ENCODE results near the gene MRPL2. TPM values are rescaled to one million over a fixed set of nuclear protein-coding genes. Genes with fewer than 3 reads are reported as not detected.

Gene MRPL2
- total and polyA plus RNA-seq, 3 experiments from 2014 or later, result 47.5 to 91.6 (median 89.6) TPM

DNA sequence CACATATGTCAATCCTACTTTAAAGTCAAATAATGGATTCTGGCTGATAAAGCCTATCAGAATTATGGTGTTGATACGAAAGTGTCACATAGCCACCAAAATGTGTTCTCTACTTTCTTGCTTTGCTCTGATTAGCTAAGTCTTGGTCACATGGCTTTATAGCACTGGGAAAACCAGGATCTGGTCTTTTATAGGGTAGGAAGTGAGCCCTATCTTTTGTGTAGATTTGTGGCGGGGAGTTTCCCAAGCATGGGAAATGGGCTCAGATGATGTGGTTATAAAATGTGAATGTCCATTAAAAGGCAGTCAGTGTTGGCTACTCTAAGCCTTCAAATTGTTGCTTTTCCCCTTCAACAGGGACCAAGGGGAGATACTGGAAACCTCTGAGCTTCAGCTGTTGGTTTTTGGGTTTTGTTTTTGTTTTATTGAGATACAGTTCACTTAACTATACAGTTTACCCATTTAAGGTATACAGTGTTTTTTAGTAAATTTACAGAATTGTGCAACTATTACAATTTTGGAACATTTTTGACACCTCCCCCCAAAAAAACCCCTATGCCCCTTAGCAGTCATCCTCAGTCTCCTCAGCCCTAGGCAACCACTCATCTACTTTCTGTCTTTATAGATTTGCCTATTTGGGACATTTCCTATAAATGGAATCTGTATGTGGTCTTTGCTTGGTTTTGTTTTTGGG, 25.6 kb downstream of the MRPL2 start:
- Mint-ChIP-seq H3K27ac (peak overlapping the region in 5 of 8 donors; percentile 3 to 71 (median 18)), H3K36me3 (peaks cover 0 to 72% (median 5%) of the 10 kb centered on the region in 3 donors), H3K4me3 (no peak overlapping the region), H3K9me3 (no peaks in the 10 kb centered on the region), H3K4me1 (peaks cover 0 to 6% (median 0%) of the 10 kb centered on the region in 3 donors), H3K27me3 (no peaks in the 10 kb centered on the region)
- Histone ChIP-seq H3K27ac (ENCODE audit: low read depth, low read length) (no peak overlapping the region), H3K4me1 (ENCODE audit: insufficient read depth, low read length) (no peaks in the 10 kb centered on the region), H3K4me3 (ENCODE audit: low read length) (no peak overlapping the region), H3K27me3 (ENCODE audit: insufficient read depth, low read length, poor library complexity, severe bottlenecking) (no peaks in the 10 kb centered on the region), H3K9me3 (ENCODE audit: low read length) (no peaks in the 10 kb centered on the region), H3K36me3 (ENCODE audit: insufficient read depth, low read length) (peaks cover 20% of the 10 kb centered on the region)
- no peak for DNase-seq
- ChIA-PET CTCF (interaction anchor here (1.3 to 1.4 kb wide), 2 partner anchors 15 to 17 kb away, joined by 3 to 4 read pairs; no protein-coding TSS in a partner anchor), POLR2A (no interaction called here)

DNA sequence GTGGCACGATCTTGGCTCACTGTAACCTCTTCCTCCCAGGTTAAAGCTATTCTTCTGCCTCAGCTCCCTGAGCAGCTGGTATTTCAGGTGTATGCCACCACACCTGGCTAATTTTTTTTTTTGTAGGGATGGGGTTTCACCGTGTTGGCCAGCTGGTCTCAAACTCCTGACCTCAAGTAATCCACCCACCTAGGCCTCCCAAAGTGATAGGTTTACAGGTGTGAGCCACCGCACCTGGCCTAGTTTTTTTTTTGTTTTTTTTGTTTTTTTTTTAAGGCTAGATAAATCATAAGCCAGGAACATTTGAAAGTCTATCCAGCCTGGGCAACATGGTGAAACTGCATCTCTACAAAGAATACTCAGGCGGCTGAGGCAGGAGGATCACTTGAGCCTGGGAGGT, 26.9 kb downstream of the MRPL2 start:
- no peaks in the 10 kb centered on the region for H3K9me3 ChIP-seq (ENCODE audit: low read length)
- no peaks in the 10 kb centered on the region for H3K4me1 ChIP-seq (ENCODE audit: insufficient read depth, low read length)
- H3K4me3 Mint-ChIP-seq, result no peak overlapping the region
- no peak overlapping the region for H3K27ac ChIP-seq (ENCODE audit: low read depth, low read length)
- peaks cover 4 to 72% (median 9%) of the 10 kb centered on the region in 3 donors for H3K36me3 Mint-ChIP-seq
- ChIA-PET CTCF (interaction anchor here (1.1 to 1.3 kb wide), 2 partner anchors 12 to 15 kb away, joined by 3 read pairs; no protein-coding TSS in a partner anchor), POLR2A (no interaction called here)
- no peaks in the 10 kb centered on the region for H3K27me3 ChIP-seq (ENCODE audit: insufficient read depth, low read length, poor library complexity, severe bottlenecking)
- no peak overlapping the region for H3K4me3 ChIP-seq (ENCODE audit: low read length)
- peaks cover 30% of the 10 kb centered on the region for H3K36me3 ChIP-seq (ENCODE audit: insufficient read depth, low read length)
- no peaks in the 10 kb centered on the region for H3K27me3 Mint-ChIP-seq
- peaks cover 0 to 6% (median 1%) of the 10 kb centered on the region in 3 donors for H3K4me1 Mint-ChIP-seq
- no peaks in the 10 kb centered on the region for H3K9me3 Mint-ChIP-seq
- H3K27ac Mint-ChIP-seq, result no peak overlapping the region
- DNase-seq, result no peak

DNA sequence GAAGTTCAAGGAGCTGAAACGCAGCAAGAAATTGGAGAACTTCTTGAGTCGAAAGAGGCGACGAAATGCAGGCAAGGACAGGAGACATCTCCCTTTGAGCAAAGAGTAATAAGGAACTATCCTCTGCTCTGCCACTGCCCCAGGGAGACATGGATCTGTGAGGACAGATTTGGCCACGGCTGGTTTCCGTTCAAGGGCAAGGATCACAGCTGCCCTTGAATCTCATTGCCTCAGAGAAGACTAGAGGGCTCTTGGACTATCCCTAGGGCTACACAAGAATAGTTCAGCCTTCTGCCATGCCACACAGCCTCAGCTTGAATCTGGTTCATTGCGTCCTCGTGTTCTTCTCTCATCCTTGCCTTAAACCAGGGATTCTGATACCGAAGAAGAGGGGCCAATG, 30.1 kb downstream of the MRPL2 start:
- Mint-ChIP-seq H3K9me3 (no peaks in the 10 kb centered on the region), H3K4me3 (peak overlapping the region in 1 of 7 donors; percentile 24), H3K27me3 (peaks cover 0 to 1% of the 10 kb centered on the region in 2 donors), H3K27ac (no peak overlapping the region), H3K36me3 (peaks cover 14 to 80% (median 17%) of the 10 kb centered on the region in 3 donors), H3K4me1 (peaks cover 10 to 14% (median 11%) of the 10 kb centered on the region in 3 donors)
- no peak overlapping the region for H3K27ac ChIP-seq (ENCODE audit: low read depth, low read length)
- H3K4me3 ChIP-seq (ENCODE audit: low read length), result no peak overlapping the region
- ChIA-PET POLR2A (no interaction called here), CTCF (no interaction called here)
- H3K27me3 ChIP-seq (ENCODE audit: insufficient read depth, low read length, poor library complexity, severe bottlenecking), result no peaks in the 10 kb centered on the region
- DNase-seq, result no peak
- peaks cover 59% of the 10 kb centered on the region for H3K36me3 ChIP-seq (ENCODE audit: insufficient read depth, low read length)
- peaks cover 7% of the 10 kb centered on the region for H3K4me1 ChIP-seq (ENCODE audit: insufficient read depth, low read length)
- H3K9me3 ChIP-seq (ENCODE audit: low read length), result no peaks in the 10 kb centered on the region

DNA sequence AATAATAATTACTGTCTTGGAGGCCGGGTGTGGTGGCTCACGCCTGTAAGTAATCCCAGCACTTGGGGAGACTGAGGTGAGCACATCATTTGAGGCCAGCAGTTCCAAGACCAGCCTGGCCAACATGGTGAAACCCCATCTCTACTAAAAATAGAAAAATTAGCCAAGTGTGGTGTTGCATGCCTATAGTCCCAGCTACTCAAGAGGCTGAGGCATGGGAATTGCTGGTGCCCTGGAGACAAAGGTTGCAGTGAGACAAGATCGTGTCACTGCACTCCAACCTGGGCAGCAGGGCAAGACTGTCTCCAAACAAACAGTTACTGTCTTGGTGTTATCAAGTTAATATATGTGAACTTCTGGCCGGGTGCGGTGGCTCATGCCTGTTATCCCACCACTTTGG, 32.9 kb downstream of the MRPL2 start:
- Mint-ChIP-seq H3K27me3 (peaks cover 0 to 1% of the 10 kb centered on the region in 2 donors), H3K4me3 (peak overlapping the region in 1 of 7 donors; percentile 70), H3K4me1 (peaks cover 17 to 22% (median 20%) of the 10 kb centered on the region in 3 donors), H3K9me3 (no peaks in the 10 kb centered on the region), H3K27ac (peak overlapping the region in 2 of 8 donors; percentile 40 to 54), H3K36me3 (peaks cover 14 to 63% (median 21%) of the 10 kb centered on the region in 3 donors)
- CTCF ChIA-PET, result interaction anchor here (3.2 kb wide), 1 partner anchor 117 kb away, joined by 13 read pairs; no protein-coding TSS in a partner anchor
- H3K4me1 ChIP-seq (ENCODE audit: insufficient read depth, low read length), result peaks cover 19% of the 10 kb centered on the region
- POLR2A ChIA-PET, result no interaction called here
- H3K27ac ChIP-seq (ENCODE audit: low read depth, low read length), result no peak overlapping the region
- DNase-seq, result no peak
- no peak overlapping the region for H3K4me3 ChIP-seq (ENCODE audit: low read length)
- H3K36me3 ChIP-seq (ENCODE audit: insufficient read depth, low read length), result peaks cover 53% of the 10 kb centered on the region
- no peaks in the 10 kb centered on the region for H3K27me3 ChIP-seq (ENCODE audit: insufficient read depth, low read length, poor library complexity, severe bottlenecking)
- H3K9me3 ChIP-seq (ENCODE audit: low read length), result no peaks in the 10 kb centered on the region

- Mint-ChIP-seq H3K4me1 (peaks cover 21 to 29% (median 21%) of the 10 kb centered on the region in 3 donors), H3K27ac (peak overlapping the region in 6 of 8 donors; percentile 1 to 91 (median 56)), H3K9me3 (no peaks in the 10 kb centered on the region), H3K4me3 (peak overlapping the region in 2 of 7 donors; percentile 40 to 78), H3K36me3 (peaks cover 14 to 66% (median 19%) of the 10 kb centered on the region in 3 donors), H3K27me3 (peaks cover 0 to 1% of the 10 kb centered on the region in 2 donors)
- ChIA-PET CTCF (interaction anchor here (1.2 to 3.2 kb wide), 3 partner anchors 10 to 119 kb away, joined by 4 to 13 read pairs (median 5); partner anchors contain the start of genes KLHDC3 and MEA1), POLR2A (interaction anchor here (0.6 kb wide), 2 partner anchors 637 to 1525 kb away, joined by 5 read pairs; no protein-coding TSS in a partner anchor)
- no peak for DNase-seq
- peaks cover 47% of the 10 kb centered on the region for H3K36me3 ChIP-seq (ENCODE audit: insufficient read depth, low read length)
- no peak overlapping the region for H3K27ac ChIP-seq (ENCODE audit: low read depth, low read length)
- no peaks in the 10 kb centered on the region for H3K27me3 ChIP-seq (ENCODE audit: insufficient read depth, low read length, poor library complexity, severe bottlenecking)
- no peak overlapping the region for H3K4me3 ChIP-seq (ENCODE audit: low read length)
- no peaks in the 10 kb centered on the region for H3K9me3 ChIP-seq (ENCODE audit: low read length)
- peaks cover 28% of the 10 kb centered on the region for H3K4me1 ChIP-seq (ENCODE audit: insufficient read depth, low read length)
Measured at GRCh38 chr6:43024436-43024835, 34.8 kb downstream of the MRPL2 start.

DNA sequence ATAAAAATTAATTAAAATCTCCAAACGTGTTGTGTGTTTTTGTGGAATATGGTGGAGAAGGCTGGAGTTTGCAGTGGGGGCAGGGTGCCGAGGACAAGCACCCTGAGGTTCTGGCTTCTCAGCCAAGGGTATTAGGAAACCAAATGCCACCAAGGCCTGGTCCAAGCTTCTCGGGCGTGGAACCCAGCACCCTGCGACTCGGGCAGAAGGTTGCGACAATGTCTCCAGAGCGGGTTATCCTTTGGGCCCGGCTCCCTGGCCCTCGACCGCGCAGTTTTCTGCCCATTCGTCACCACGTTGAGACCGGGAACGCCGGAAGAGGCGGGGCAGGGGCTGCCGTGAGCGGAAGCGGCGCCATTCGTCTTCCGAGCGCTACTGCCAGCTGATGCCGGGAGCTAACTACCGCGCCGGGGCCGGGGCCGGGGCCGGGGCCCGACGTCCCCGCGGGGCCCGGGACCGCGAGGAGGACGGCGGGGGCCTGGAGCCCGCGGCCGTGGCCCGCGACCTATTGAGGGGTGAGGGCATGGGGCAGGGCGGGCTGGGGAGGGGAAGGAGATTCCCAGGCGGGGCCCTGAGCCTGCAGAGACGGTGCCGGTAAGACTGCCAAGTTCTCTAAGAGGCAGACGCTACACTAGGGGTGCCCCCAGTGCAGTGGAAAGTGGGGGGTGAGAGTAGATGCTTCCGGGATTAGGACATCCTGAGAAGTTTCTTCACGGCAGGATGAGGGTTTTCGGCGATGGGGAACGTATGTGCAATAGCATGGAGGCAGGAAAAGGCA, 37.8 kb downstream of the MRPL2 start, which contains the start of gene RRP36:
Gene RRP36, plus strand, starts transcription at position 354 of the 778 bp plus-strand sequence. Its CDS starts 32 bp downstream, at position 386.
- H3K36me3 ChIP-seq (ENCODE audit: insufficient read depth, low read length), result peaks cover 32% of the 10 kb centered on the region
- POLR2A ChIA-PET, result interaction anchor here (0.7 to 1.8 kb wide), 6 partner anchors 32 to 550 kb away, joined by 5 to 13 read pairs (median 6); partner anchors contain the start of genes CNPY3, CUL7, KLC4 and MRPL2
- peaks cover 27 to 47% (median 35%) of the 10 kb centered on the region in 3 donors for H3K4me1 Mint-ChIP-seq

GRCh38 chr6:43020847-43021246, 38.4 kb downstream of the MRPL2 start:
- Mint-ChIP-seq H3K36me3 (peaks cover 7 to 63% (median 19%) of the 10 kb centered on the region in 3 donors), H3K9me3 (no peaks in the 10 kb centered on the region), H3K4me3 (peak overlapping the region; percentile 95 to 99 (median 97)), H3K27me3 (no peaks in the 10 kb centered on the region), H3K27ac (peak overlapping the region in 7 of 8 donors; percentile 7 to 93 (median 84)), H3K4me1 (peaks cover 31 to 50% (median 41%) of the 10 kb centered on the region in 3 donors)
- peaks cover 26% of the 10 kb centered on the region for H3K36me3 ChIP-seq (ENCODE audit: insufficient read depth, low read length)
- H3K4me3 ChIP-seq (ENCODE audit: low read length), result peak overlapping the region; percentile 68
- H3K9me3 ChIP-seq (ENCODE audit: low read length), result no peaks in the 10 kb centered on the region
- H3K27ac ChIP-seq (ENCODE audit: low read depth, low read length), result peak overlapping the region; percentile 71
- ChIA-PET POLR2A (interaction anchor here (0.7 to 1.8 kb wide), 5 partner anchors 33 to 91 kb away, joined by 5 to 13 read pairs (median 8); partner anchors contain the start of genes CNPY3, CUL7, KLC4 and MRPL2), CTCF (interaction anchor here (1.0 to 1.2 kb wide), 2 partner anchors 11 to 37 kb away, joined by 3 read pairs; partner anchors contain the start of gene PPP2R5D)
- DNase-seq, result no peak
- H3K27me3 ChIP-seq (ENCODE audit: insufficient read depth, low read length, poor library complexity, severe bottlenecking), result no peaks in the 10 kb centered on the region
- peaks cover 45% of the 10 kb centered on the region for H3K4me1 ChIP-seq (ENCODE audit: insufficient read depth, low read length)

More for the DNA sequence above, 37.8 kb downstream of the MRPL2 start, which contains the start of gene RRP36:
- Histone ChIP-seq H3K27me3 (ENCODE audit: insufficient read depth, low read length, poor library complexity, severe bottlenecking) (no peaks in the 10 kb centered on the region), H3K27ac (ENCODE audit: low read depth, low read length) (peak within 1 kb of the TSS; percentile 71), H3K4me3 (ENCODE audit: low read length) (peak within 1 kb of the TSS; percentile 92), H3K4me1 (ENCODE audit: insufficient read depth, low read length) (peaks cover 39% of the 10 kb centered on the region), H3K9me3 (ENCODE audit: low read length) (no peaks in the 10 kb centered on the region)
- Mint-ChIP-seq H3K9me3 (no peaks in the 10 kb centered on the region), H3K27ac (peak within 1 kb of the TSS; percentile 84 to 98 (median 95)), H3K4me3 (peak within 1 kb of the TSS; percentile 95 to 99 (median 97)), H3K27me3 (no peaks in the 10 kb centered on the region), H3K36me3 (peaks cover 10 to 67% (median 17%) of the 10 kb centered on the region in 3 donors)
- CTCF ChIA-PET, result interaction anchor here (0.7 to 1.2 kb wide), 4 partner anchors 11 to 122 kb away, joined by 3 read pairs; partner anchors contain the start of gene PPP2R5D
- DNase-seq, result peak; percentile 52 to 73 (median 56)

Measured in CD8-positive, alpha-beta memory T cell (primary cell).